Hepatocyte (in vitro differentiated cells): ENCODE measurements around the gene PDGFD. TPM values are rescaled to one million over a fixed set of nuclear protein-coding genes. Genes with fewer than 3 reads are reported as not detected.

ENCODE experiments used
- DNase-seq: peaks from one replicate; pipeline ENCODE4 v3.0.0-alpha.2; 2016; ENCODE audit warnings: low spot score
- H2AFZ ChIP-seq: fragments of 200-600 bp; sonication (generic); 2 replicates; pipeline ENCODE4 v1.6.0; 2016; ENCODE audit warnings: antibody characterized with exemption, mild to moderate bottlenecking
- H3K27ac ChIP-seq: fragments of 200-600 bp; sonication (generic); 2 replicates; pipeline ENCODE4 v1.5.1; 2016; ENCODE audit warnings: mild to moderate bottlenecking
- H3K27me3 ChIP-seq: fragments of 200-600 bp; sonication (generic); 2 replicates; pipeline ENCODE4 v1.6.1; 2016
- H3K36me3 ChIP-seq: fragments of 200-600 bp; sonication (generic); replicated peaks from 2 replicates; pipeline ENCODE4 v1.5.1; 2016; ENCODE audit warnings: low read depth; ENCODE audit not compliant: insufficient read depth
- H3K4me1 ChIP-seq: fragments of 200-600 bp; sonication (generic); 2 replicates; pipeline ENCODE4 v1.5.1; 2016; ENCODE audit warnings: mild to moderate bottlenecking, moderate library complexity; ENCODE audit not compliant: insufficient read depth
- H3K4me2 ChIP-seq: fragments of 200-600 bp; sonication (generic); 2 replicates; pipeline ENCODE4 v1.6.0; 2016
- H3K4me3 ChIP-seq: fragments of 200-600 bp; sonication (generic); 2 replicates; pipeline ENCODE4 v1.5.1; 2016; ENCODE audit warnings: mild to moderate bottlenecking
- H3K79me2 ChIP-seq: fragments of 200-600 bp; sonication (generic); 2 replicates; pipeline ENCODE4 v1.6.0; 2017; ENCODE audit warnings: mild to moderate bottlenecking
- H3K9me2 ChIP-seq: fragments of 200-600 bp; sonication (generic); replicated peaks from 2 replicates; pipeline ENCODE4 v1.6.0; 2017; ENCODE audit warnings: mild to moderate bottlenecking; ENCODE audit not compliant: insufficient read depth
- H3K9me3 ChIP-seq: fragments of 200-600 bp; sonication (generic); 2 replicates; pipeline ENCODE4 v1.5.1; 2016; ENCODE audit warnings: low read depth, mild to moderate bottlenecking
- H4K20me1 ChIP-seq: fragments of 200-600 bp; sonication (generic); 2 replicates; pipeline ENCODE4 v1.6.0; 2016; ENCODE audit warnings: mild to moderate bottlenecking; ENCODE audit not compliant: insufficient read depth, poor library complexity, severe bottlenecking
- CTCF ChIP-seq: fragments of 200-600 bp; sonication (generic); IDR thresholded peaks from 2 replicates; pipeline ENCODE4 v1.5.1; 2016; ENCODE audit warnings: antibody characterized with exemption, mild to moderate bottlenecking; ENCODE audit not compliant: poor library complexity
- EZH2 ChIP-seq: fragments of 200-600 bp; sonication (generic); IDR thresholded peaks from 2 replicates; pipeline ENCODE4 v1.6.1; 2016; ENCODE audit warnings: antibody characterized with exemption, mild to moderate bottlenecking, borderline replicate concordance
- EZH2phosphoT487 ChIP-seq: fragments of 200-600 bp; sonication (generic); IDR thresholded peaks from one replicate; pipeline ENCODE4 v1.6.1; 2018; ENCODE audit warnings: antibody characterized with exemption, mild to moderate bottlenecking, low read depth, moderate library complexity; ENCODE audit not compliant: unreplicated experiment, severe bottlenecking
- WGBS: methylation state at CpG from one replicate; pipeline ENCODE4 v1.1.6; 2016; ENCODE audit warnings: low lambda C conversion rate; ENCODE audit errors: missing lambda C conversion rate; 5-methylcytosine and 5-hydroxymethylcytosine counted together
- polyA plus RNA-seq: library from polyadenylated mRNA; unstranded; fragments of >200 nt; fragmentation: Nextera tagmentation; extraction: Ambion mirVana; gene quantifications from 2 replicates; pipeline ENCODE4 v1.2.1, GENCODE V29; 2016
- total RNA-seq: library from RNA; depleted of rRNA; stranded (reverse); fragments of >200 nt; gene quantifications from 2 replicates; pipeline ENCODE4 v1.2.3, GENCODE V29; 2014

Gene PDGFD
- total and polyA plus RNA-seq, 2 experiments from 2014 or later: 17.3 to 29.6 TPM

DNA sequence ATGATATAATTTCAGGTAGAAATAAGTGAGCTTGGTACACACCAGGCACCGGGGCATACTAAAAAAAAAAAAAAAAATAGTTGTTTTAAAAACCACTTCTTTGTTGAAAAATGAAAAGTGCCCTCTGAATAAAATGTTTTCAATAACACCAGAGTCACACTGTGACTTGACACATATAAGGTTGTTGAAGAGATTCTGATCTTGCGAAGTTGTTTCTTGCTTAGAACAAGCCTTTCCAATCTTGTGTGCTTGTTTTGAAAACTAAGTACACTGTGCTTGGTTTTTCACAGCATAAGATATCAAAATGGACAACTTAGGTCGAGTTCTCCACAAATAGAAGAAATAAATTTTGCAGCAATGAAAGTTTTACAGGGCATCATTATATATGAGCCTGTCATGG lies 17.0 kb downstream of the PDGFD start:
- Histone ChIP-seq H3K27me3 (no peaks in the 10 kb centered on the region), H3K27ac (no peak overlapping the region), H4K20me1 (no peaks in the 10 kb centered on the region), H3K4me1 (no peaks in the 10 kb centered on the region), H3K4me3 (no peak overlapping the region), H3K36me3 (no peaks in the 10 kb centered on the region), H3K79me2 (no peaks in the 10 kb centered on the region), H3K9me2 (no peaks in the 10 kb centered on the region), H3K4me2 (no peak overlapping the region), H3K9me3 (no peaks in the 10 kb centered on the region), H2AFZ (no peak overlapping the region)
- DNase-seq: no peak
- WGBS: 84% methylated on average over 3 of the region's 3 CpGs
- no peak for TF ChIP-seq CTCF
- no peak for TF ChIP-seq EZH2phosphoT487
- TF ChIP-seq EZH2: no peak

DNA sequence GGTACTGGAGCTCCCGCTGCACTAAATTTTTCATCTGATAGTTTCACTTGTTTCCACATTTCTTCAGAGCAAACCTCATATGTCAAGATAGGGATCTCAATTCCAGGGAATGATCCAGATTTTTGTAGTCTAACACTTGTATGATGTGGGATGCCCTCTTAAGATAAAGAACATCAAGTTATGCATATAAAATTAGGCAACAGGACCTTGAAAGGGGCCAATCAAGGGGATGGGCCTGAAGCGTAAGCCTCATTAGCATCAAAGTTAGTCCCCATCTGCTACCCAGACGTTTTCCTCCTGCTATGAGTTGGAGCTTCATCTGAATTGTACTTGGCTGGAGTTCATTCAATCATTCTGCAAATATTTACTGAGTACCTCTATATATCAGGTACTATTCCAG lies 17.5 kb downstream of the PDGFD start:
- DNase-seq: no peak
- Histone ChIP-seq H3K79me2 (no peaks in the 10 kb centered on the region), H2AFZ (no peak overlapping the region), H3K9me2 (no peaks in the 10 kb centered on the region), H3K4me3 (no peak overlapping the region), H4K20me1 (no peaks in the 10 kb centered on the region), H3K4me2 (no peak overlapping the region), H3K36me3 (no peaks in the 10 kb centered on the region), H3K4me1 (no peaks in the 10 kb centered on the region), H3K27ac (no peak overlapping the region), H3K27me3 (no peaks in the 10 kb centered on the region), H3K9me3 (no peaks in the 10 kb centered on the region)
- WGBS: 65% methylated on average over 3 of the region's 3 CpGs
- TF ChIP-seq EZH2: no peak
- no peak for TF ChIP-seq CTCF
- TF ChIP-seq EZH2phosphoT487: no peak

GRCh38 chr11:104145062-104145461 lies 18.9 kb downstream of the PDGFD start:
- no peak for DNase-seq
- Histone ChIP-seq H4K20me1 (no peaks in the 10 kb centered on the region), H3K27me3 (no peaks in the 10 kb centered on the region), H3K9me2 (no peaks in the 10 kb centered on the region), H3K4me1 (no peaks in the 10 kb centered on the region), H3K79me2 (no peaks in the 10 kb centered on the region), H3K36me3 (no peaks in the 10 kb centered on the region), H2AFZ (no peak overlapping the region), H3K9me3 (no peaks in the 10 kb centered on the region), H3K27ac (no peak overlapping the region), H3K4me2 (no peak overlapping the region), H3K4me3 (no peak overlapping the region)
- TF ChIP-seq EZH2 (no peak), EZH2phosphoT487 (no peak), CTCF (no peak)
- 97% methylated on average over 3 of the region's 3 CpGs for WGBS

DNA sequence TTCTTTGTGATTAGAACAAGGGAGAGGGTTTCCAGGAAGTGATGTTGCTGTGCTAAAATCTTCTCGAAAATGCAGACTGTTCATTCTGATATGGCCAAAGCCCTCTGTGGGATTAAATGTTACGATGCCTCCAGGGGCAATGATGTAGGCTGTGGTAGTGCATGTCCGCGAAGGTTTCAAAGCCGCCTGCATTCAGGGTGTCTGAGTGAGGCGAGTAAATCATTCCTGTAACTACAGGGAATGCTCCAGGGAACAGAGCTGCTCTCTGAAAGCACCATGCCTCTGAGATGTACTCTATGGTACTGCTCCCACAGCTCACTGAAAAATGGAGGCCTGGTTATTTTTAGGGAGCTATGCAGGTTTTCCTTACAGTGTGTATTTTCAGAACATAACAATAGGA lies 21.2 kb downstream of the PDGFD start:
- Histone ChIP-seq H3K27me3 (no peaks in the 10 kb centered on the region), H3K4me3 (no peak overlapping the region), H2AFZ (no peak overlapping the region), H3K36me3 (no peaks in the 10 kb centered on the region), H3K9me3 (no peaks in the 10 kb centered on the region), H3K9me2 (no peaks in the 10 kb centered on the region), H3K4me2 (no peak overlapping the region), H3K4me1 (no peaks in the 10 kb centered on the region), H3K27ac (no peak overlapping the region), H3K79me2 (no peaks in the 10 kb centered on the region), H4K20me1 (no peaks in the 10 kb centered on the region)
- no peak for DNase-seq
- TF ChIP-seq EZH2: no peak
- no peak for TF ChIP-seq EZH2phosphoT487
- TF ChIP-seq CTCF: no peak
- WGBS: 84% methylated on average over 6 of the region's 6 CpGs
